ENCODE results near the gene MYL7.

The MYL7 gene

GRCh38 chr7:44145969-44146911 lies 5.1 kb upstream of the MYL7 start:
- H3K4me3 ChIP-seq (IDR thresholded peaks at IDR 0.05; ENCODE audit: insufficient read depth, low read depth, low read length): no peak overlapping the region
- H2AFZ ChIP-seq (ENCODE audit: low read depth): no peak overlapping the region
- TF ChIP-seq CTCF (conservative IDR thresholded peaks at IDR 0.05; ENCODE audit: low read depth, low read length): no peak
- H3K27me3 ChIP-seq (ENCODE audit: insufficient read depth, low read depth): no peaks in the 10 kb centered on the region
- no peaks in the 10 kb centered on the region for H4K20me1 ChIP-seq (ENCODE audit: insufficient read depth)
- no peak overlapping the region for H3K27ac ChIP-seq
- no peaks in the 10 kb centered on the region for H3K79me2 ChIP-seq (ENCODE audit: insufficient read depth, low read depth)
- no peaks in the 10 kb centered on the region for H3K4me1 ChIP-seq (ENCODE audit: low read depth, poor library complexity, severe bottlenecking)
- H3K36me3 ChIP-seq (ENCODE audit: insufficient read depth): no peaks in the 10 kb centered on the region
- H3K4me2 ChIP-seq: no peak overlapping the region
- H3K9ac ChIP-seq: no peak overlapping the region

DNA sequence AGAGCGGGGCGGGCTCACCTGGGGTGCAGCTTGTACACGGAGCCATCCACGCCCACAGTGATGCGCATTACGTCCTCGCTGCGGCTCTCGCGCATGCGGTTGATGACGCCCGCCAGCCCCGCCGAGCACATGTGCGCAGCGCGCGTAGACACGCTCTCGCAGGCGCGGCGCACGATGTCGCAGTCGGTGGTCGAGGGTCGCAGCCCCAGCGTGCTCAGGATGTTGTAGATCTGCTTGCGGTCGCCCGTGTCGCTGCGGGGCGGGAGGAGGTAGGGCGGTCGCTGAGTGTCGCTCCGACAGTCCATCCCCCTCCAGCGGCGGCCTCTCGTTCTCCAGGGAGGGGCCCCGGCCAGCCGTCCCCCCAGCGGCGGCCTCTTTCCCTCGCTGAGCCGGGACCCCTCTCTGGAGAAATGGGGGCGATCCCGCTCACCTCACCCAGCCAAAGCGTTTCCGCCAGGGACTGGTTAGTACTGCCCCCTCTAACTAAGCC lies 4.4 kb upstream of the MYL7 start:
- no peaks in the 10 kb centered on the region for H3K79me2 ChIP-seq (ENCODE audit: insufficient read depth, low read depth)
- TF ChIP-seq CTCF (conservative IDR thresholded peaks at IDR 0.05; ENCODE audit: low read depth, low read length): no peak
- H3K9ac ChIP-seq: no peak overlapping the region
- no peaks in the 10 kb centered on the region for H3K36me3 ChIP-seq (ENCODE audit: insufficient read depth)
- H3K27ac ChIP-seq: no peak overlapping the region
- H4K20me1 ChIP-seq (ENCODE audit: insufficient read depth): no peaks in the 10 kb centered on the region
- no peak overlapping the region for H3K4me3 ChIP-seq (IDR thresholded peaks at IDR 0.05; ENCODE audit: insufficient read depth, low read depth, low read length)
- H3K4me1 ChIP-seq (ENCODE audit: low read depth, poor library complexity, severe bottlenecking): no peaks in the 10 kb centered on the region
- no peak overlapping the region for H3K4me2 ChIP-seq
- H3K27me3 ChIP-seq (ENCODE audit: insufficient read depth, low read depth): no peaks in the 10 kb centered on the region
- H2AFZ ChIP-seq (ENCODE audit: low read depth): no peak overlapping the region

GRCh38 chr7:44144968-44145478 lies 3.9 kb upstream of the MYL7 start:
- Histone ChIP-seq H3K27ac (no peak overlapping the region), H3K36me3 (ENCODE audit: insufficient read depth) (no peaks in the 10 kb centered on the region), H3K79me2 (ENCODE audit: insufficient read depth, low read depth) (no peaks in the 10 kb centered on the region), H3K4me1 (ENCODE audit: low read depth, poor library complexity, severe bottlenecking) (no peaks in the 10 kb centered on the region), H3K4me3 (IDR thresholded peaks at IDR 0.05; ENCODE audit: insufficient read depth, low read depth, low read length) (no peak overlapping the region), H3K27me3 (ENCODE audit: insufficient read depth, low read depth) (no peaks in the 10 kb centered on the region), H2AFZ (ENCODE audit: low read depth) (no peak overlapping the region), H3K9ac (no peak overlapping the region), H4K20me1 (ENCODE audit: insufficient read depth) (no peaks in the 10 kb centered on the region), H3K4me2 (no peak overlapping the region)
- no peak for TF ChIP-seq CTCF (conservative IDR thresholded peaks at IDR 0.05; ENCODE audit: low read depth, low read length)

- no peak for TF ChIP-seq CTCF (conservative IDR thresholded peaks at IDR 0.05; ENCODE audit: low read depth, low read length)
- H3K4me2 ChIP-seq: no peak overlapping the region
- no peak overlapping the region for H3K4me3 ChIP-seq (IDR thresholded peaks at IDR 0.05; ENCODE audit: insufficient read depth, low read depth, low read length)
- H4K20me1 ChIP-seq (ENCODE audit: insufficient read depth): no peaks in the 10 kb centered on the region
- no peaks in the 10 kb centered on the region for H3K4me1 ChIP-seq (ENCODE audit: low read depth, poor library complexity, severe bottlenecking)
- no peaks in the 10 kb centered on the region for H3K79me2 ChIP-seq (ENCODE audit: insufficient read depth, low read depth)
- no peak overlapping the region for H2AFZ ChIP-seq (ENCODE audit: low read depth)
- no peaks in the 10 kb centered on the region for H3K27me3 ChIP-seq (ENCODE audit: insufficient read depth, low read depth)
- no peak overlapping the region for H3K27ac ChIP-seq
- H3K9ac ChIP-seq: no peak overlapping the region
- no peaks in the 10 kb centered on the region for H3K36me3 ChIP-seq (ENCODE audit: insufficient read depth)
Observed at GRCh38 chr7:44144426-44144967, 3.4 kb upstream of the MYL7 start.
